IPS-NIHi7 (cell line): ENCODE data around the gene EPHB4.
"Not testable (repeated sequence)": the region's sequence is repeated elsewhere in the genome, so short reads cannot be mapped to it uniquely, and the experiment has no call there.

Experiments used
- DNase-seq: peaks from one replicate; pipeline ENCODE4 v3.0.0; 2012; ENCODE audit warnings: mixed read lengths; ENCODE audit errors: extremely low spot score

EPHB4 gene

DNA sequence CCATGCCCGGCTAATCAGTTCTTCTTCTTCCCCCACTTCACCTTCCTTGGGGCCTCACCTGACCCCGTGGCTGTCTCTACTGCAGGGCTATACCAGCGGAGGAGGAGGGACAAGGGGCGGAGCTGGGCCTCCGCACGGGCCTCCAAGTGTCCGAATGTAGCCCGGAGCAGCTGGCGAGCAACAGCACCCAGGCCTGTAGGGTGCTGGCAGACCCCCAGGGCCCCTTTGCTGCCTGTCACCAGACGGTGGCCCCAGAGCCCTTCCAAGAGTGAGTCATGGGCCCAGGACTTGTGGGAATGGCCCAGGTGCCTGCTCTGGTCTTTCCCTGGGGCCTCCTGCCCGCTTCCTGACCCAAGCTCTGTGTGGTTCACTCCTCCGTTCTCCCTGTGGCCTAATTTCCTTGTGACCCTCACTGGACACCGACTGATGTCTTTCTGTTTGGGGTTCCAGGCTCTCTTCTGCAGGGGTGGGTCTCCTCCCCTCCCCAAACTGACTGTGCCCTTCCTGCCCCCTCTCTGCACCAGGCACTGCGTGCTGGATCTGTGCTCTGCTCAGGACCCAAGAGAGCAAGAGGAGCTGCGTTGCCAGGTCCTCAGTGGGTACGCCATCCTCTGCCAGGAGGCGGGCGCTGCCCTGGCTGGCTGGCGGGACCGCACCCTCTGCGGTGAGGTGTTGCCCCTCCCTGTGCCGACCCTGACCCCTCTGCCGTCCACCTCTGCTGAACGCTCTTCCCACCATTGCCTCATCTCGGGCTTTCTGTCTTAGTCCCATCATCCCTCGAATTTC, 35.2 kb downstream of the EPHB4 start:
- DNase-seq, result no peak

DNA sequence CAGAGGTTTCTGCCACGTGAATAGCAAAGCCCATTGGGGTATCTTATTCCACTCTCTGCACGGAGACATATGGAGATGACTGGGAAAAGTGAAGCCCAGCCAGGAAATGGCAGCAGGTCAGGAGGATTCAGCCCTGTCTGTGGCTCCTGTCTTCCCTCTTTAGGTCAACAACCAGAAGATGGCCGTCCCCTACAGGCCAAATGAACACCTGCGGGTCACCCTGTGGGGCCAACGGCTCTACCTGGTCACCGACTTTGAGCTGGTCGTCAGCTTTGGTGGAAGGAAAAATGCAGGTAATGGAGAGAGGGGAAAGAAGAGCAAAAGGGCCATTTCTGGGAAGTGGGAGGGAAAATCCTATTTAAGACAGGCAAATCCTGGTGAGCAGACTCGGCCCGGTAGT, 38.3 kb downstream of the EPHB4 start:
- DNase-seq, result peak; percentile 67

GRCh38 chr7:100786323-100786722, 41.0 kb downstream of the EPHB4 start:
- DNase-seq, result no peak

GRCh38 chr7:100785878-100786277, 41.4 kb downstream of the EPHB4 start:
- DNase-seq, result peak; percentile 31

GRCh38 chr7:100783804-100784203, 43.5 kb downstream of the EPHB4 start:
- DNase-seq, result peak; percentile 1

DNA sequence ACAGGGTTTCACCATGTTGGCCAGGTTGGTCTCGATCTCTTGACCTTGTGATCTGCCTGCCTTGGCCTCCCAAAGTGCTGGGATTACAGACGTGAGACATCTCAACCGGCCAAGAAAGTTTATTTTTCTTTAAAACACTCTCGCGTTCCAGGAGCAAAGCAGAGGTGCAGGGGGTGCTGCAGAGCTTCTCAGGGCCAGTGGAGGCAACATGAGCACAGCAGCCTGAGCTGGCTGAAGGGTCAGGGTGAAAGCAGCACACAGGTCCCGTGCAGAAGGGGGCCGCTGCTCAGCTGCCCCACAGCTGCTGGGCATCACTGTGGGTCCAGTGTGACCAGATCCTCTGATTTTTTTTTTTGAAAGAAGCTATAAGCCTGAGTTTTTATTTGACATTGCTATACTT, 46.1 kb downstream of the EPHB4 start:
- DNase-seq, result peak; percentile 29

- no peak for DNase-seq
These were observed 48.0 kb downstream of the EPHB4 start for GRCh38 chr7:100779359-100779758.

GRCh38 chr7:100778061-100778621, 49.2 kb downstream of the EPHB4 start:
- no peak for DNase-seq

- DNase-seq, result no peak
These were observed 53.8 kb downstream of the EPHB4 start for GRCh38 chr7:100773491-100773890.

DNA sequence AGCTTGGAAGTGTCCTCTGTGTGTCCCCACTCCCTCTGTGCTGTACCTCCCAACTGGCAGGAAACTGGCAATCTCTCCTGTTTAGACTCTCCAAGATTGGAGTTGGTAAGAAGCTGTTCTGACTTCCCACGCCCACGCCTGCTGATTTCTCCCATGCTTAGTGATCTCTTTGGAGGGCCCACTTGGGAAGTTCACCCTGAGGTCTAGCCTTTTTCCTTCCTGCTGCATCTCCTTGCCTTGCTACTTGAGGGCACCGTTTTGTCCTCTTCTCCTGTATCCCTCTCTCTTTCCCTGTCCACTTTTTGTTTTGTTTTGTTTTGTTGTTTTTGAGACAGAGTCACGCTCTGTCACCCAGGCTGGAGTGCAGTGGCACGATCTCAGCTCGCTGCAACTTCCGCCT, 58.5 kb downstream of the EPHB4 start:
- no peak for DNase-seq

DNA sequence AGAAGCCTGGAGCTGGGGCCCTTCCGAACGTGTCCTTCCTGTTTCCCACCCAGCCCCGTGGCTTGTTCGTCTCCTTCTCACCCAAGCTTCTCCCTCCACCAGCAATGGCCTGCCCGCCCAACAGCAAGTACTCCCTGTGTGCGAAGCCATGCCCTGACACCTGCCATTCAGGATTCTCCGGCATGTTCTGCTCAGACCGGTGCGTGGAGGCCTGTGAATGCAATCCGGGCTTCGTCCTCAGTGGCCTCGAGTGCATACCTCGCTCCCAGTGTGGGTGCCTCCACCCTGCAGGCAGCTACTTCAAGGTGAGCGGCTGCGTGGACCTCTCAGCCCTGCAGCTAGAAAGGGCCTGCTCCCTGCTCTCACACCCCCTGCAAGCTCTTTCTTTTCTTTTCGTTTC, 62.1 kb downstream of the EPHB4 start:
- DNase-seq, result no peak

- DNase-seq, result no peak
These were observed 62.5 kb downstream of the EPHB4 start for GRCh38 chr7:100764841-100765240.

DNA sequence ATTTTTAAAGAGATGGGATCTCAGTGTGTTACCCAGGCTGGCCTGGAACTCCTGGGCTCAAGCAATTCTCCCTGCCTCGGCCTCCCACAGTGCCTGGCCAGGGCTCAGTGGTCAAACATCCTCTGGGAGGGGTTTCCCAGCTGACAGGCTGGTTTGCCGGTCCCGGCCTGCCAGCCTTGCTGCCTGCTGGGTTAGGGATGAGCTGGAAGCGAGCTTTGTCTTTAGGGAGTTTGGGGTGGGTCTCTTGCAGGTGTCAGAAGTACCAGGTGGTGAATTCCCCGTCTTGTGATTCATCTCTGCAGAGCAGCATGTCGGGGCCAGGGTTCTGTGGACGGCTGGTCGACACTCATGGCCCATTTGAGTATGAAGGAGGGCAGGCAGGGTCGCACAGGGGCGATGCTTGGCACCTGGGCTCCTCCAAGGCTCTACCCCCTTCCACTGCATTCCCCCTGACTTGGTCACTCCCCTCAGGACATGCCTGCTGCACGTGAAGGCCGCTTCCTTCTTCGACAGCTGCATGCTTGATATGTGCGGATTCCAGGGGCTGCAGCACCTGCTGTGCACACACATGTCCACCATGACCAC, 63.7 kb downstream of the EPHB4 start:
- DNase-seq, result no peak

- DNase-seq, result not testable (repeated sequence)
These were observed 64.5 kb downstream of the EPHB4 start for GRCh38 chr7:100762841-100763240.

GRCh38 chr7:100759357-100760171, 67.8 kb downstream of the EPHB4 start:
- no peak for DNase-seq

DNA sequence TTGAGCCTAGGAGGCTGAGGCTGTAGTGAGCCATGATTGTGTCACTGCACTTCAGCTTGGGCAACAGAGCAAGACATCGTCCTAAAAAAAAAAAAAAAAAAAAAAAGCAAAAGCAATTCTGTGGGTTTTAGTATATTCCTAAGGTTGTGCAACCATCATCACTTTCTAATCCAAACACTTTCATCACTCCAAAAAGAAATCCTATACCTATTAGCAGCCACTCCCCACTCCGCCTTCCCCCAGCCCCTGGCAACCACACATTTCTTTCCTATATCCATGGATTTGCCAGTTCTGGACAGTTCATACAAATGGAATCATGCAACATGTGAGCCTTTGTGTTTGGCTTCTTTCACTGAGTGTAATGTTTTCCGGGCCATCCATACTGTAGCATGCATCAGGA, 73.6 kb downstream of the EPHB4 start:
- DNase-seq, result no peak

- DNase-seq, result no peak
These were observed 74.3 kb downstream of the EPHB4 start for GRCh38 chr7:100752994-100753393.
